ENCODE measurements around the gene C2orf68.
A peak's percentile ranks its signal among the peaks of the same experiment; 100 is the strongest.

Gene C2orf68

GRCh38 chr2:85628658-85629057 is 16.8 kb upstream of the C2orf68 start:
- no peaks in the 10 kb centered on the region for H3K27me3 ChIP-seq (replicated peaks; ENCODE audit: insufficient read depth, low read length)
- no peaks in the 10 kb centered on the region for H3K9me2 ChIP-seq (replicated peaks; ENCODE audit: insufficient read depth, low read length)
- 0 out of 2 replicates have a peak overlapping the region, but pooled peaks have one; percentile 1 for H3K4me3 ChIP-seq (ENCODE audit: low read length)
- H3K36me3 ChIP-seq (replicated peaks; ENCODE audit: insufficient read depth, low read length), result peaks cover 21% of the 10 kb centered on the region
- H3K4me2 ChIP-seq (ENCODE audit: low read depth, low read length), result peak overlapping the region; percentile 49; the same call in 1 of the 2 replicates
- H3K9ac ChIP-seq (ENCODE audit: low read length), result no peak overlapping the region; the same call in 1 of the 2 replicates
- H4K20me1 ChIP-seq (ENCODE audit: insufficient read depth, low read length), result no peaks in the 10 kb centered on the region
- peak overlapping the region; percentile 67; the same call in 1 of the 2 replicates for H3K27ac ChIP-seq (ENCODE audit: low read length)
- DNase-seq, result peak; percentile 86
- H3F3A ChIP-seq (ENCODE audit: insufficient read depth, low read length), result peaks cover 18% of the 10 kb centered on the region
- H3K4me1 ChIP-seq (ENCODE audit: low read length), result peaks cover 13% of the 10 kb centered on the region
- peaks cover 44% of the 10 kb centered on the region for H3K79me2 ChIP-seq (ENCODE audit: low read length)
- H3K9me3 ChIP-seq (replicated peaks; ENCODE audit: insufficient read depth, low read length), result no peaks in the 10 kb centered on the region
- TF ChIP-seq EZH2phosphoT487 (IDR thresholded peaks at IDR 0.05; ENCODE audit: low read length) (no peak), EZH2 (optimal IDR thresholded peaks at IDR 0.05; ENCODE audit: low read depth, low read length) (no peak), CTCF (IDR thresholded peaks at IDR 0.05; ENCODE audit: low read length) (no peak)
- no peak overlapping the region for H2AFZ ChIP-seq (ENCODE audit: low read length)

GRCh38 chr2:85623991-85624390 is 12.1 kb upstream of the C2orf68 start:
- Histone ChIP-seq H3K4me2 (ENCODE audit: low read depth, low read length) (no peak overlapping the region), H3K4me1 (ENCODE audit: low read length) (peaks cover 9% of the 10 kb centered on the region), H3K9me3 (replicated peaks; ENCODE audit: insufficient read depth, low read length) (no peaks in the 10 kb centered on the region), H2AFZ (ENCODE audit: low read length) (no peak overlapping the region), H3K9ac (ENCODE audit: low read length) (no peak overlapping the region), H3K27me3 (replicated peaks; ENCODE audit: insufficient read depth, low read length) (no peaks in the 10 kb centered on the region), H4K20me1 (ENCODE audit: insufficient read depth, low read length) (0 out of 2 replicates have a peak, but pooled peaks cover 5% of the 10 kb centered on the region), H3K36me3 (replicated peaks; ENCODE audit: insufficient read depth, low read length) (peaks cover 17% of the 10 kb centered on the region), H3K4me3 (ENCODE audit: low read length) (no peak overlapping the region), H3K27ac (ENCODE audit: low read length) (no peak overlapping the region), H3F3A (ENCODE audit: insufficient read depth, low read length) (peaks cover 18% of the 10 kb centered on the region), H3K9me2 (replicated peaks; ENCODE audit: insufficient read depth, low read length) (no peaks in the 10 kb centered on the region), H3K79me2 (ENCODE audit: low read length) (peaks cover 49% of the 10 kb centered on the region)
- DNase-seq, result no peak
- TF ChIP-seq CTCF (IDR thresholded peaks at IDR 0.05; ENCODE audit: low read length) (no peak), EZH2 (optimal IDR thresholded peaks at IDR 0.05; ENCODE audit: low read depth, low read length) (no peak), EZH2phosphoT487 (IDR thresholded peaks at IDR 0.05; ENCODE audit: low read length) (no peak)

- Histone ChIP-seq H3F3A (ENCODE audit: insufficient read depth, low read length) (peaks cover 4% of the 10 kb centered on the region; the same call in 1 of the 2 replicates), H3K9me2 (replicated peaks; ENCODE audit: insufficient read depth, low read length) (no peaks in the 10 kb centered on the region), H3K27me3 (replicated peaks; ENCODE audit: insufficient read depth, low read length) (no peaks in the 10 kb centered on the region), H3K36me3 (replicated peaks; ENCODE audit: insufficient read depth, low read length) (peaks cover 14% of the 10 kb centered on the region), H2AFZ (ENCODE audit: low read length) (no peak overlapping the region), H3K9me3 (replicated peaks; ENCODE audit: insufficient read depth, low read length) (no peaks in the 10 kb centered on the region), H3K4me2 (ENCODE audit: low read depth, low read length) (no peak overlapping the region), H3K4me1 (ENCODE audit: low read length) (peaks cover 8% of the 10 kb centered on the region), H3K9ac (ENCODE audit: low read length) (no peak overlapping the region), H4K20me1 (ENCODE audit: insufficient read depth, low read length) (0 out of 2 replicates have a peak, but pooled peaks cover 6% of the 10 kb centered on the region), H3K27ac (ENCODE audit: low read length) (no peak overlapping the region), H3K79me2 (ENCODE audit: low read length) (peaks cover 75% of the 10 kb centered on the region), H3K4me3 (ENCODE audit: low read length) (no peak overlapping the region)
- TF ChIP-seq CTCF (IDR thresholded peaks at IDR 0.05; ENCODE audit: low read length), result no peak
- no peak for DNase-seq
Observed at GRCh38 chr2:85621338-85621737, 9.5 kb upstream of the C2orf68 start.

Measured in MM.1S (cell line).